Measurements from ENCODE around the gene SHC2. TPM values are rescaled to one million over a fixed set of nuclear protein-coding genes. Genes with fewer than 3 reads are reported as not detected.

Gene SHC2
- total RNA-seq, 1 donor from 2014 or later = 29.7 TPM

DNA sequence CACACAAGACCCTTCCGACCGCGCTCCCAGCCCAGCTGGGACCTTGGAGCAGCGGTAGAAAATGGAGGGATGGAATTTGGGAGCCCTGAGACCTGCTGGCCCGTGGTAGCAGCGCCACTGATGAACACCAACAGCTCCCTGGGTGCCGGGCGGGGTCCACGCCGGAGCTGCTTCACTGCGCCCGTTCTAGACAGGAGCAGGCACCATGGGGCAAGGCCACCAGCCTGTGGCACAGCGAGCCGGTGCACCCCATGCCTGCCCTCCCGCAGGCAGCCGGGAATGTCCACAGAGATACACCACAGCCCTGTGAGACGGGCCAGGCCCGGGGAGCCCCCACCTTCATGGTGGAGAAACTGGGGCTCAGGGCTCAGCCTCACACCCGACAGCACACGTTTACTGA, 9.9 kb upstream of the SHC2 start:
- peaks cover 3% of the 10 kb centered on the region for H3K9me3 Mint-ChIP-seq (ENCODE audit: unreplicated experiment)
- no peaks in the 10 kb centered on the region for H3K9me3 ChIP-seq (ENCODE audit: insufficient read depth, low read depth, low read length)
- H3K27me3 ChIP-seq (ENCODE audit: insufficient read depth, low read length) = no peaks in the 10 kb centered on the region
- H3K9ac ChIP-seq (ENCODE audit: low read length) = no peak overlapping the region
- no peaks in the 10 kb centered on the region for H3K36me3 Mint-ChIP-seq (ENCODE audit: low read depth, unreplicated experiment)
- no peaks in the 10 kb centered on the region for H3K79me2 ChIP-seq (ENCODE audit: insufficient read depth, low read length)
- H2AFZ ChIP-seq (ENCODE audit: low read depth, low read length) = no peak overlapping the region
- H3K4me2 ChIP-seq (ENCODE audit: low read length) = no peak overlapping the region
- no peak for TF ChIP-seq EZH2 (IDR thresholded peaks at IDR 0.05; ENCODE audit: insufficient read depth, low read length)
- no peak for TF ChIP-seq CTCF (IDR thresholded peaks at IDR 0.05; ENCODE audit: insufficient read depth, low read depth, low read length)
- H3K4me1 ChIP-seq (ENCODE audit: insufficient read depth, low read length) = no peaks in the 10 kb centered on the region
- H3K4me1 Mint-ChIP-seq (ENCODE audit: low read depth, unreplicated experiment) = peaks cover 6% of the 10 kb centered on the region
- H3K36me3 ChIP-seq (ENCODE audit: insufficient read depth, low read length) = no peaks in the 10 kb centered on the region
- H3K27me3 Mint-ChIP-seq (ENCODE audit: low read depth, unreplicated experiment) = peaks cover 8% of the 10 kb centered on the region
- no peak overlapping the region for H3K4me3 Mint-ChIP-seq (ENCODE audit: unreplicated experiment)
- no peak overlapping the region for H3K4me3 ChIP-seq (ENCODE audit: insufficient read depth, low read depth, low read length)
- no peak overlapping the region for H3K27ac ChIP-seq (ENCODE audit: low read depth, low read length)
- DNase-seq (ENCODE audit: low read depth) = no peak
- FAIRE-seq = no peak
- no peak overlapping the region for H3K27ac Mint-ChIP-seq (ENCODE audit: unreplicated experiment)
- no peaks in the 10 kb centered on the region for H4K20me1 ChIP-seq (ENCODE audit: insufficient read depth, low read length)

DNA sequence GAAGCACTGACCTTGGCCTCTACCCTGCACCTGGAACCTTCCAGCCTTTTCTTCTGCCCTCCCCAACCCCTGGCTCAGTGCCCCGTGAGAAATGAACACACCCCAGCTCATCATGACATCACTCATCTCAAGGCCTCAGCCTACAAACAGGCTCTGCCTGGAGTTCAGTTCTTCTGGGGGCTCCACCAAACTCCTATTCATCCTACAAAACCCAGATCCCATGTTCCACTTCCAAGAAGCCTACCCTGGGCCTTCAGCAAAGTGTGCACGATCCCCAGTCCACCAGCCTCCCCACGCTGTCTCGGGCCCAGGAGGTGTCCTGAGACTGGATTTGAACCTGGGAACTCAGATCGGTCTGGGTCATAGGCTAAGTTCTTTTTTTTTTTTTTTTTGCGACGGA, 9.0 kb upstream of the SHC2 start:
- no peak for DNase-seq (ENCODE audit: low read depth)
- no peak for FAIRE-seq
- H3K36me3 Mint-ChIP-seq (ENCODE audit: low read depth, unreplicated experiment) = no peaks in the 10 kb centered on the region
- H3K9me3 Mint-ChIP-seq (ENCODE audit: unreplicated experiment) = peaks cover 3% of the 10 kb centered on the region
- no peak overlapping the region for H3K27ac Mint-ChIP-seq (ENCODE audit: unreplicated experiment)
- Histone ChIP-seq H3K27ac (ENCODE audit: low read depth, low read length) (no peak overlapping the region), H3K4me3 (ENCODE audit: insufficient read depth, low read depth, low read length) (no peak overlapping the region), H3K4me1 (ENCODE audit: insufficient read depth, low read length) (no peaks in the 10 kb centered on the region), H3K36me3 (ENCODE audit: insufficient read depth, low read length) (no peaks in the 10 kb centered on the region), H3K4me2 (ENCODE audit: low read length) (no peak overlapping the region), H3K9ac (ENCODE audit: low read length) (no peak overlapping the region), H3K27me3 (ENCODE audit: insufficient read depth, low read length) (no peaks in the 10 kb centered on the region), H3K79me2 (ENCODE audit: insufficient read depth, low read length) (no peaks in the 10 kb centered on the region), H2AFZ (ENCODE audit: low read depth, low read length) (no peak overlapping the region), H3K9me3 (ENCODE audit: insufficient read depth, low read depth, low read length) (no peaks in the 10 kb centered on the region), H4K20me1 (ENCODE audit: insufficient read depth, low read length) (no peaks in the 10 kb centered on the region)
- peaks cover 8% of the 10 kb centered on the region for H3K27me3 Mint-ChIP-seq (ENCODE audit: low read depth, unreplicated experiment)
- peaks cover 6% of the 10 kb centered on the region for H3K4me1 Mint-ChIP-seq (ENCODE audit: low read depth, unreplicated experiment)
- H3K4me3 Mint-ChIP-seq (ENCODE audit: unreplicated experiment) = no peak overlapping the region
- TF ChIP-seq EZH2 (IDR thresholded peaks at IDR 0.05; ENCODE audit: insufficient read depth, low read length) (no peak), CTCF (IDR thresholded peaks at IDR 0.05; ENCODE audit: insufficient read depth, low read depth, low read length) (no peak)

GRCh38 chr19:468587-469256, 7.9 kb upstream of the SHC2 start:
- H3K9me3 Mint-ChIP-seq (ENCODE audit: unreplicated experiment) = peaks cover 3% of the 10 kb centered on the region
- DNase-seq (ENCODE audit: low read depth) = no peak
- Histone ChIP-seq H3K4me1 (ENCODE audit: insufficient read depth, low read length) (no peaks in the 10 kb centered on the region), H3K4me2 (ENCODE audit: low read length) (no peak overlapping the region), H3K36me3 (ENCODE audit: insufficient read depth, low read length) (no peaks in the 10 kb centered on the region), H3K79me2 (ENCODE audit: insufficient read depth, low read length) (no peaks in the 10 kb centered on the region), H3K27me3 (ENCODE audit: insufficient read depth, low read length) (no peaks in the 10 kb centered on the region), H3K9ac (ENCODE audit: low read length) (no peak overlapping the region), H2AFZ (ENCODE audit: low read depth, low read length) (no peak overlapping the region), H3K9me3 (ENCODE audit: insufficient read depth, low read depth, low read length) (no peaks in the 10 kb centered on the region), H4K20me1 (ENCODE audit: insufficient read depth, low read length) (no peaks in the 10 kb centered on the region), H3K27ac (ENCODE audit: low read depth, low read length) (no peak overlapping the region), H3K4me3 (ENCODE audit: insufficient read depth, low read depth, low read length) (no peak overlapping the region)
- no peak overlapping the region for H3K4me3 Mint-ChIP-seq (ENCODE audit: unreplicated experiment)
- peaks cover 6% of the 10 kb centered on the region for H3K4me1 Mint-ChIP-seq (ENCODE audit: low read depth, unreplicated experiment)
- TF ChIP-seq EZH2 (IDR thresholded peaks at IDR 0.05; ENCODE audit: insufficient read depth, low read length) (no peak), CTCF (IDR thresholded peaks at IDR 0.05; ENCODE audit: insufficient read depth, low read depth, low read length) (no peak)
- no peak for FAIRE-seq
- H3K27ac Mint-ChIP-seq (ENCODE audit: unreplicated experiment) = no peak overlapping the region
- H3K27me3 Mint-ChIP-seq (ENCODE audit: low read depth, unreplicated experiment) = peaks cover 8% of the 10 kb centered on the region
- H3K36me3 Mint-ChIP-seq (ENCODE audit: low read depth, unreplicated experiment) = no peaks in the 10 kb centered on the region
